NCI-H1694 treated with DMSO at 0.1 percent for 48 hours (cell line): Measurements from ENCODE around the gene CMTM4.

Experiments used
- DNase-seq: peaks from one replicate; lab custom pipeline; 2025; lab: John Stamatoyannopoulos, UW

The CMTM4 gene

GRCh38 chr16:66696669-66697630, at the start of gene CMTM4:
Gene CMTM4 (minus strand): TSS chr16:66696743. CDS start chr16:66696525, 218 bp downstream.
- peak; percentile 63 for DNase-seq

GRCh38 chr16:66746048-66746447, 49.5 kb upstream of the CMTM4 start:
- no peak for DNase-seq

GRCh38 chr16:66741950-66742808, 45.6 kb upstream of the CMTM4 start:
- no peak for DNase-seq

- DNase-seq: no peak
Observed at GRCh38 chr16:66741169-66741900, 44.8 kb upstream of the CMTM4 start.

GRCh38 chr16:66740533-66740932, 44.0 kb upstream of the CMTM4 start:
- no peak for DNase-seq

- peak; percentile 59 for DNase-seq
Observed at GRCh38 chr16:66740010-66740409, 43.5 kb upstream of the CMTM4 start.

GRCh38 chr16:66735891-66736290, 39.3 kb upstream of the CMTM4 start:
- DNase-seq: no peak

- no peak for DNase-seq
Observed at GRCh38 chr16:66731101-66731500, 34.6 kb upstream of the CMTM4 start.

GRCh38 chr16:66728804-66729203, 32.3 kb upstream of the CMTM4 start:
- peak; percentile 15 for DNase-seq

GRCh38 chr16:66728117-66728787, 31.7 kb upstream of the CMTM4 start:
- DNase-seq: peak; percentile 78

- DNase-seq: no peak
Observed at GRCh38 chr16:66720766-66721165, 24.2 kb upstream of the CMTM4 start.

GRCh38 chr16:66719246-66719645, 22.7 kb upstream of the CMTM4 start:
- no peak for DNase-seq

- no peak for DNase-seq
Observed at GRCh38 chr16:66717776-66718175, 21.2 kb upstream of the CMTM4 start.

GRCh38 chr16:66717112-66717675, 20.7 kb upstream of the CMTM4 start:
- peak; percentile 21 for DNase-seq

- peak; percentile 92 for DNase-seq
Observed at GRCh38 chr16:66714654-66715307, 18.2 kb upstream of the CMTM4 start.

- DNase-seq: no peak
Observed at GRCh38 chr16:66714062-66714461, 17.5 kb upstream of the CMTM4 start.

GRCh38 chr16:66713076-66713475, 16.5 kb upstream of the CMTM4 start:
- peak; percentile 4 for DNase-seq

- no peak for DNase-seq
Observed at GRCh38 chr16:66712512-66712911, 16.0 kb upstream of the CMTM4 start.

GRCh38 chr16:66711581-66711980, 15.0 kb upstream of the CMTM4 start:
- no peak for DNase-seq

GRCh38 chr16:66706506-66706880, 9.9 kb upstream of the CMTM4 start:
- no peak for DNase-seq
